Left cardiac atrium (tissue), 4 donors: ENCODE data around the gene SV2C. TPM values are rescaled to one million over a fixed set of nuclear protein-coding genes. Genes with fewer than 3 reads are reported as not detected.
"Not testable (repeated sequence)": the region's sequence is repeated elsewhere in the genome, so short reads cannot be mapped to it uniquely, and the experiment has no call there.

Experiments
- ATAC-seq, 2 donors: fragments of 200-7000 bp; cut with Tn5 transposase; one replicate each; pipeline ENCODE4 v1.9.1; 2020; ENCODE audit warnings: mild to moderate bottlenecking in 2 of 2, moderate library complexity in 2 of 2
- DNase-seq: peaks from one replicate; pipeline ENCODE4 v3.0.0-alpha.2; 2020
- intact Hi-C, 2 donors: fragments of 100-400 bp; cut with DNase I; formaldehyde crosslinking; loops; one replicate each; pipeline versions ENCODE4 v1.14.1 to v1.15.1; 2022 to 2023
- long read RNA-seq: library from polyadenylated mRNA; unstranded; transcript quantifications from one replicate; pipeline ENCODE4 v2.0.0, GENCODE V29; 2021
- total RNA-seq, 2 donors: library from RNA; stranded (reverse); fragmentation: NEBNext Ultra II Directional; extraction: Animal tissue kit (Norgen Biotek cat#: 25700); gene quantifications; one replicate each; pipeline ENCODE4 v1.2.1, GENCODE V29; 2021
- donor health status: DM: no; HTN: yes; CAD: no.
- donor health status: DM: no; HTN: yes; CAD: no; lungs with severe emphysema.
- donor health status: DM: yes; HTN: yes; CAD: no.
- donor health status: Dilated cardiomyopathy.

Gene SV2C, protein sequence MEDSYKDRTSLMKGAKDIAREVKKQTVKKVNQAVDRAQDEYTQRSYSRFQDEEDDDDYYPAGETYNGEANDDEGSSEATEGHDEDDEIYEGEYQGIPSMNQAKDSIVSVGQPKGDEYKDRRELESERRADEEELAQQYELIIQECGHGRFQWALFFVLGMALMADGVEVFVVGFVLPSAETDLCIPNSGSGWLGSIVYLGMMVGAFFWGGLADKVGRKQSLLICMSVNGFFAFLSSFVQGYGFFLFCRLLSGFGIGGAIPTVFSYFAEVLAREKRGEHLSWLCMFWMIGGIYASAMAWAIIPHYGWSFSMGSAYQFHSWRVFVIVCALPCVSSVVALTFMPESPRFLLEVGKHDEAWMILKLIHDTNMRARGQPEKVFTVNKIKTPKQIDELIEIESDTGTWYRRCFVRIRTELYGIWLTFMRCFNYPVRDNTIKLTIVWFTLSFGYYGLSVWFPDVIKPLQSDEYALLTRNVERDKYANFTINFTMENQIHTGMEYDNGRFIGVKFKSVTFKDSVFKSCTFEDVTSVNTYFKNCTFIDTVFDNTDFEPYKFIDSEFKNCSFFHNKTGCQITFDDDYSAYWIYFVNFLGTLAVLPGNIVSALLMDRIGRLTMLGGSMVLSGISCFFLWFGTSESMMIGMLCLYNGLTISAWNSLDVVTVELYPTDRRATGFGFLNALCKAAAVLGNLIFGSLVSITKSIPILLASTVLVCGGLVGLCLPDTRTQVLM
- under 1 TPM in 1 of 2 donors, not detected in 1; 0.06 TPM for total RNA-seq
- long read RNA-seq = 0 reads

GRCh38 chr5:76082772-76083554 lies at the start of gene SV2C:
SV2C (plus strand) TSS chr5:76083383; CDS start chr5:76131751, 48,368 bp downstream.
- intact Hi-C loops = no loop called here
- ATAC-seq (no peak), DNase-seq (peak; percentile 25)

GRCh38 chr5:76037736-76038151 lies 45.4 kb upstream of the SV2C start:
- ATAC-seq, intact Hi-C loops, DNase-seq: not testable (repeated sequence)

DNA sequence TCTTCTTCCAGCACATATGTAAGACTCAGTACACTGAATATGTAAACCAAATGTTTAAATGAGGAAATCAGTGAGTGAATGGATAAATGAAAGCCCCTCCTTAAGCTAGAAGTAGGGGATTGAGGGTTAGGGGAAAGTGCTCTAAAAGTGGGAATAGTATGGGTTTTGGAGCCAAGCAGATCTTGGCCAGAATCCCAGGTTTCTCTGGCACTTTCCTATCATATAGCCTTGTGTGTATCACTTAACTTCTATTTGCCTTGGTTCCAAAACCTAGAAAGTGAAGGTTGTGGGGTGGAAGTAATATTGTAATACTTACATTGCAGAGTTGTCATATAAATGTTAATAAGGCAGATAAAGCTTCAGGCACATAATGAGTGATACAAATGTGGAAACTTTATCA lies 45.0 kb upstream of the SV2C start:
- ATAC-seq (no peak), DNase-seq (no peak)
- intact Hi-C loops = no loop called here

- DNase-seq (no peak), ATAC-seq (no peak)
- intact Hi-C loops = no loop called here
These were observed 42.4 kb upstream of the SV2C start for GRCh38 chr5:76040806-76041205.

DNA sequence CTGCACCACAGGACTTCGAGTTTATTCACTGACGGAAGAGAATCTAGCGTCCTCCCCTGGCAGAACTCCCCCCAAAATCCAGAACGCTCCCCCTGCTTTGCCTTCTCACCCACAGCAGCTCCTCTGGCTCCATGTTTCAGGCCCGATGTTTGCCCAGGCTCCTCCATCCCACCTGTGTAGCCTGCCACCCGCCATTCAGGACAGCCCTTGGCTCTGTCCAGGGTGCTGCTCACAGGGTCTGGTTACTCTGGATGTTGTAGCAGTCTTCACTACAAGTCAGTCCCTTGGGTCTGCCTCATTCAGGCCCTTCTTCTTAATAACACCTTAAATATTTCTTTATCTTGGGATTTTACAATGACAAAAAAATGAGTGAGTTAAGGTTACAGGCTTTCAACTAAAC lies 41.3 kb upstream of the SV2C start:
- DNase-seq (no peak), ATAC-seq (no peak)
- intact Hi-C loops = no loop called here

DNA sequence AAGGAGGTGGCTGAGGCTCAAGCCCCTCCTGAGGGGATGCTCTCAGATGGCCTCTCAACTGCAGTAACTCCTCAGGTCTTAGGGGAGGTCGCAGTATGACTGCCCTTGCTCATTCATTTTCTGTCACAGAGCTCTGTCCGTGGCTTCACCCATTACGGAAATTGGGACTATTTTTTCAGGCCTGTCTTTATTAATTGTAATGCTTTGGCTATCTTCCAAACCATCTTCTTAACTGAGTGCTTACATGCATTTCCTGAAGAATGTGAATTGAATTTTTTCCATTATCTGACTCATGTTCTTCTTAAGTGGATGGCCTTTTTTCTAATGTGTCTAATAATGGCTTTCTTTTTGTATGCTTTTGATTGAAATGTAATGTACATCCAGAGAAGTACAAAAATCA lies 36.4 kb upstream of the SV2C start:
- DNase-seq (no peak), ATAC-seq (no peak)
- intact Hi-C loops = no loop called here

GRCh38 chr5:76050134-76050533 lies 33.0 kb upstream of the SV2C start:
- intact Hi-C loops = no loop called here

GRCh38 chr5:76062502-76063041 lies 20.6 kb upstream of the SV2C start:
- intact Hi-C loops = no loop called here
- ATAC-seq (no peak), DNase-seq (no peak)

More at GRCh38 chr5:76050134-76050533, 33.0 kb upstream of the SV2C start:
- DNase-seq (no peak), ATAC-seq (no peak)

DNA sequence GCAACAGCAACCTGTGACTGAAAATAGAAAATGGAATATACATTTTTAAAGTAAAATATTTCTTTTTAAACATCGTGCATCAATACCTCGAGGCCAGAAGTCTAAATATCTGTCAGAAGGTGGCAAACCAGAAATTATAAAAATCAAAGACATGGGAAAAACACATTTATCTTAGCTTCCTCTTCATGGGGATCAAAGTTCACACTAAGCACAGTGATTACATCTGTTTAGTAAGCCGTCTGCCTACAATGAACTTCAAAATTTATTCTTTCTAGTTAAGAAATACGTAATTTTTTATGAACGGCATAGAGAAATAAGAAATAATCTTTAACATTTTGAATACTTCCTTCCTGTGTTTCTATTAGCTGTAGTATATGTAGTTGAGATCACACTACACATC lies 17.9 kb upstream of the SV2C start:
- intact Hi-C loops = no loop called here
- no peak for ATAC-seq
- no peak for DNase-seq

- intact Hi-C loops = no loop called here
- ATAC-seq (no peak), DNase-seq (no peak)
These were observed 14.0 kb upstream of the SV2C start for GRCh38 chr5:76069061-76069735.

DNA sequence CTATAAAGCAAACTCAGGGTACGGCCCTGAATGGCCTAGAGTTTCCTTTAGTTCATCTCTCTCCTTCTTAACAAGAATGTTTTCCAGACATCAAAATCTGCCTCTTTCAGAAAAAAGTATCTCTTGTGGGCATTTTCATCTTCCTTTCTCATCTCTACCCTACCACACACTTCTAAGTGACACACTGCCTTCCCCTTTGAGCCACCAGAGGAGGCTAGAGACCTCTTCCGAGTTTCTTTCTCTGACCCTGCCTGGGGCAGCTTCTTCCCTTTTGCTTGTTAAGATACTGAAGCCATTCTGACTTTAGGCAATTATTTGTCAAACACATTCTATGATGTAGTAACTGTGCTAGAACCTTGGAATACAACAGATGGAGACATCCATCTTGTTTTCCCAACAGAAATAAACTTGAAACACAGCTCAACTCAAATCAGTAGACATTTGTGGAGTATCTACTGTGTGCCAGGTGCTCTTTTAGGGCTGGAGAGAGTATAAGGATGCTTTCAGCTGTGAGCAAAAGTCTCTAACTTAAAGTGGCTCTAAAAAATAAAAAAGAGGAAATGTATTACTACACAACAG lies 8.6 kb upstream of the SV2C start:
- DNase-seq = no peak
- ATAC-seq = no peak
- intact Hi-C loops = no loop called here

- ATAC-seq = no peak
- intact Hi-C loops = no loop called here
- no peak for DNase-seq
These were observed 1.1 kb upstream of the SV2C start for GRCh38 chr5:76081811-76082771.

DNA sequence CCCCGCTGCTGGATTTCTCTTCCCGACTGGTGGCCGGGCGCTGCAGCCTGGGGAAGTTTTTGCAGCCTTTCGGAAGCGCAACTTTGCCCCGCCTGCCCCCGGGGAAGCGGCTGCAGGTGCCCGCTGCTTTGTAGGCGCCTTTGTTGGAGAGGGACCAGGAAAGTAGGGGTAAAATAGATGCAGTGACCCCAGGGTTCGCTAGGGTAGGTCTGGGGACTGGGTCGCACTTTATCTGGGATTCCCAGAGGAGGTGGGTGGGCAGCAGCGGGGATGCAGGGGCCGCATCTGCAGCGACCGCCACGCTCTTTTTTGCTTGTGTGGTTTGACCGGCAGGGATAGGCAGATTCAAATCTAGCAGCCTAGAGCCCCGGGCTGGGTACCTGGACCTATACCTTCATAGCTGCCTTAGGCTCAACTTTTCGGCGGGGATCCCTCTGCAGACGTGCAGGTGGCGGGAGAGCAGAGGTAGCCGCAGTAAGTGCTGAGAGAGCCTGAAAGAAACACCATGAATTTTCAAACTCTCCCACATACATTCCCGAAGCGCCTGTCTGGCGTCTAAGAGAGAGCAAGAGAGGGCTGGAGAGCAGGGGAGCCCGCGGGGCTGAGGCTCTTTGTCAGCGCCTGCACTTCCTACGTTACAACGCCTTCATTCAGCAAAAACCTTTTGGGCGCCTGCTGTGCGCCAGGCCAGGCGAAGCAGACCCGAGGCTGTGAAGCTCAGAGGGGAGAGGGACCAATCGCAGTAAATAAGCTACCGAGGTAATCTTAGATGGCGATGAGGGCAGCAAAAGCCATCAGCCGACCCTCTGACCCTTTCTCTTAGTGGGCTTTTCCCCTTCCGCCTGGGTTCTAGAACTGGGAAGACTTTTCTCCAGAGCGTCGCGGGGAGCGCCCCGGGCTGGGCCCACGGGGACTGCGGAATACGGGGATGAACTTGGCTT lies 642 bp downstream of the SV2C start:
- ATAC-seq = no peak
- intact Hi-C loops = no loop called here
- no peak for DNase-seq

DNA sequence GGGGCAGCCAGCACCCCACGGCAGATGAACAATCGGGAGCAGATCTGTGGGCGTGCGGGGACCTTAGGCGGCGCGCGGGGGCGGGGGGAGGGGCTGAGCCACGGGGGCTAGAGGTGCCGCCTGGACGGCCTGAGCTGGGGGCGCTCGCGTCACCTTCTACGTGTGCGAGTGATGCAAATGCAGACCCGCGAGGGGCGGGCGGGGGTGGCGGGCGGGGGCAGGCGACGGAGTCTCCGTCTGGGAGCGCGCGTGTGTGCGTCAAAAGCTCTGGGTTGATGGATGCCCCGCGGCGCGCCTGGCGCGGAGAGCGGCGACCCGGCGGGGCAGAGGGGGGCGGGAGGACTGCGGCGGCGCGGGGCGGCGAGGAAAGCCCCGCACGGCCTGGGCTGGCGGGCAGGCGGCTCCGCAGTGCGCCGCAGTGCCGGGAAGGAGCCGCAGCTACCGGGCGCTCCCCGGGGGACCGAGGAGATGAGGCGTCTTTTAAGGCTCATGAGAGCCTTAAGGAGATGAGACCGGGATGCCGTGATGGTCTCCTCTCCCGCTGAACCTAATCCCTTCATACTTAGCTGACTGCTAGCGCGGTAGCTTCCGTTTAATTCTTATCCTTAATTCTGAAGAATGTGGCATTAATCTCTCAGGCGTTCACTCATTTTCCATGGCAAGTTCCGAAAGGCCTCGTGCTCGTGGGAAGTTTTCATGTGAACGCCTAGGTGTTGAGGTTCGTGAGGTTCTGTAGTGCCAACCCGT lies 1.5 kb downstream of the SV2C start:
- intact Hi-C loops = no loop called here
- no peak for DNase-seq
- ATAC-seq = no peak

- no peak for ATAC-seq
These were observed 2.0 kb downstream of the SV2C start for GRCh38 chr5:76085243-76085579.

GRCh38 chr5:76086095-76086494 lies 2.9 kb downstream of the SV2C start:
- no peak for ATAC-seq
- intact Hi-C loops = no loop called here
- no peak for DNase-seq

More at GRCh38 chr5:76085243-76085579, 2.0 kb downstream of the SV2C start:
- intact Hi-C loops = no loop called here
- DNase-seq = no peak
